Stimulated activated CD8-positive, alpha-beta memory T cell treated with anti-CD3 and anti-CD28 coated beads, Interleukin-15, amount 100 ng/mL, for 48 hours (primary cell): Measurements from ENCODE around the gene EHBP1.

Experiments
- DNase-seq, 2 donors: peaks; one replicate each; pipeline ENCODE4 v3.0.0-alpha.2; 2020; ENCODE audit warnings: low read depth in 2 of 2

Gene EHBP1

GRCh38 chr2:63051795-63052333 is 346.4 kb downstream of the EHBP1 start:
- no peak for DNase-seq

- DNase-seq: no peak
These were observed 347.0 kb downstream of the EHBP1 start for GRCh38 chr2:63052411-63053080.

- no peak for DNase-seq
These were observed 347.8 kb downstream of the EHBP1 start for GRCh38 chr2:63053081-63053888.

GRCh38 chr2:63053889-63054602 is 348.5 kb downstream of the EHBP1 start:
- DNase-seq: no peak

- DNase-seq: no peak
These were observed 349.3 kb downstream of the EHBP1 start for GRCh38 chr2:63054841-63055225.

- DNase-seq: no peak
These were observed 350.0 kb downstream of the EHBP1 start for GRCh38 chr2:63055226-63056106.

- no peak for DNase-seq
These were observed 350.9 kb downstream of the EHBP1 start for GRCh38 chr2:63056107-63057050.

- no peak for DNase-seq
These were observed 352.0 kb downstream of the EHBP1 start for GRCh38 chr2:63057249-63058143.

GRCh38 chr2:63058144-63058920 is 352.8 kb downstream of the EHBP1 start:
- DNase-seq: no peak

- DNase-seq: no peak
These were observed 353.6 kb downstream of the EHBP1 start for GRCh38 chr2:63058921-63059792.

GRCh38 chr2:63059793-63060471 is 354.4 kb downstream of the EHBP1 start:
- DNase-seq: no peak

GRCh38 chr2:63060472-63060991 is 355.0 kb downstream of the EHBP1 start:
- no peak for DNase-seq

GRCh38 chr2:63064197-63064596 is 358.7 kb downstream of the EHBP1 start:
- no peak for DNase-seq

- no peak for DNase-seq
These were observed 359.1 kb downstream of the EHBP1 start for GRCh38 chr2:63064661-63065060.

- DNase-seq: no peak
These were observed 360.8 kb downstream of the EHBP1 start for GRCh38 chr2:63066265-63066664.

- DNase-seq: no peak
These were observed 361.3 kb downstream of the EHBP1 start for GRCh38 chr2:63066838-63067237.

GRCh38 chr2:63071664-63072063 is 366.2 kb downstream of the EHBP1 start:
- no peak for DNase-seq
